HG03457 (cell line): ENCODE results near the gene CDC42BPG.

Experiments
- ATAC-seq: cut with Tn5 transposase; IDR thresholded peaks from one replicate; pipeline ENCODE4 v1.9.1; 2021; ENCODE audit warnings: moderate number of reproducible peaks; ENCODE audit not compliant: unreplicated experiment

CDC42BPG gene

GRCh38 chr11:64790205-64791095 is 54.0 kb downstream of the CDC42BPG start:
- ATAC-seq: no peak

- ATAC-seq: no peak
These were observed 54.9 kb downstream of the CDC42BPG start for GRCh38 chr11:64789331-64790204.

- no peak for ATAC-seq
These were observed 55.9 kb downstream of the CDC42BPG start for GRCh38 chr11:64788321-64789215.

- no peak for ATAC-seq
These were observed 56.7 kb downstream of the CDC42BPG start for GRCh38 chr11:64787526-64788320.

GRCh38 chr11:64786308-64786707 is 58.1 kb downstream of the CDC42BPG start:
- no peak for ATAC-seq

GRCh38 chr11:64784813-64785581 is 59.5 kb downstream of the CDC42BPG start:
- no peak for ATAC-seq

- ATAC-seq: peak; percentile 62
These were observed 65.8 kb downstream of the CDC42BPG start, which contains the start of gene SF1 for GRCh38 chr11:64778473-64779298. SF1 (minus strand) TSS chr11:64778542; CDS start chr11:64778392, 150 bp downstream.

GRCh38 chr11:64778223-64778472 is 66.3 kb downstream of the CDC42BPG start:
- peak; percentile 17 for ATAC-seq

- ATAC-seq: no peak
These were observed 66.8 kb downstream of the CDC42BPG start for GRCh38 chr11:64777449-64778222.

- ATAC-seq: no peak
These were observed 67.6 kb downstream of the CDC42BPG start for GRCh38 chr11:64776875-64777274.

- no peak for ATAC-seq
These were observed 68.0 kb downstream of the CDC42BPG start for GRCh38 chr11:64776425-64776824.

- ATAC-seq: no peak
These were observed 70.3 kb downstream of the CDC42BPG start for GRCh38 chr11:64774144-64774543.
